ENCODE data around the gene NPAS3. TPM values are rescaled to one million over a fixed set of nuclear protein-coding genes. Genes with fewer than 3 reads are reported as not detected.

NPAS3 gene
- total RNA-seq, 2 experiments from 2014 or later: not detected

DNA sequence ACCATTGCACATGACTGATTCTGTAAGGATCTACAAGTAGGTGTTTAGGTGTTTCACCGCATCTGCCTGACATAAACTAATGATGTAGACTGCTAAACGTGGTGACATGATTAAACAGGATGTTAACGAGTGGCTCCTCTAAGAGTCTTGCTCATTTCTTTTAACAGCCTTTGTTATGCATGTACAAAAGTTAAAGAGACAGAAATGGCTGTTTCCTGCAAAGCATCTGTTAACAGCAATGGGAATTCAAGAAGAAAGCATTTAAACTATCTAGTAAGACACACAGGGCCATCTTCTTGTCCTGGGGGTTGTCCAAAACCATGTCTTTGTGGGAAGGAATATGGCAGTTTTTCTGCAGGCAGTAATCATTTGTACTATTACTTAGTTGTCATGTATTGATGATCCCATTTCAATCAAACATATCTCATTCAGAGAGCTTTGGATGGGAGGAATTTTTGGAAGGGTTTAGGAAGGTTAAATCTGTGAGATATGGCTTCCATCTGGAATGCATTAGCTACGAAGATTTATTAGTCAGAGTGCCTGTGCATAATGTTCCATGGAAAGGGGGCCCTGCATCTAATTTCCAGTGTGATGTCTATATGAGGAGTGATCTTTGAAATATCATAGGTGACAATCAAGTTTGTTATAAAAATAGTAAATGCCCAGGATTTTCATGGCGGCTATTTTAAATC lies 517.1 kb downstream of the NPAS3 start:
- CTCF ChIA-PET: no interaction called here
- DNase-seq: no peak
- Mint-ChIP-seq H3K4me3 (no peak overlapping the region), H3K27ac (no peak overlapping the region), H3K36me3 (ENCODE audit: low read depth) (no peaks in the 10 kb centered on the region), H3K4me1 (ENCODE audit: low read depth) (peaks cover 2% of the 10 kb centered on the region), H3K27me3 (ENCODE audit: low read depth) (no peaks in the 10 kb centered on the region), H3K9me3 (ENCODE audit: insufficient read depth) (no peaks in the 10 kb centered on the region)
- ATAC-seq: no peak
- POLR2A ChIA-PET: no interaction called here

- no peak overlapping the region for H3K27ac Mint-ChIP-seq
- ChIA-PET POLR2A (no interaction called here), CTCF (no interaction called here)
- H3K9me3 Mint-ChIP-seq (ENCODE audit: insufficient read depth): no peaks in the 10 kb centered on the region
- no peak for ATAC-seq
- H3K36me3 Mint-ChIP-seq (ENCODE audit: low read depth): no peaks in the 10 kb centered on the region
- peaks cover 2% of the 10 kb centered on the region for H3K4me1 Mint-ChIP-seq (ENCODE audit: low read depth)
- no peaks in the 10 kb centered on the region for H3K27me3 Mint-ChIP-seq (ENCODE audit: low read depth)
- no peak overlapping the region for H3K4me3 Mint-ChIP-seq
- no peak for DNase-seq
Measured at GRCh38 chr14:33457021-33457420, 518.3 kb downstream of the NPAS3 start.

GRCh38 chr14:33457617-33458016 lies 518.9 kb downstream of the NPAS3 start:
- POLR2A ChIA-PET: no interaction called here
- no peaks in the 10 kb centered on the region for H3K36me3 Mint-ChIP-seq (ENCODE audit: low read depth)
- ATAC-seq: no peak

GRCh38 chr14:33460164-33460563 lies 521.5 kb downstream of the NPAS3 start:
- Mint-ChIP-seq H3K9me3 (ENCODE audit: insufficient read depth) (no peaks in the 10 kb centered on the region), H3K4me3 (no peak overlapping the region), H3K4me1 (ENCODE audit: low read depth) (no peaks in the 10 kb centered on the region), H3K27me3 (ENCODE audit: low read depth) (no peaks in the 10 kb centered on the region), H3K36me3 (ENCODE audit: low read depth) (no peaks in the 10 kb centered on the region), H3K27ac (no peak overlapping the region)
- POLR2A ChIA-PET: no interaction called here
- ATAC-seq: no peak
- CTCF ChIA-PET: no interaction called here
- DNase-seq: no peak

More at GRCh38 chr14:33457617-33458016, 518.9 kb downstream of the NPAS3 start:
- no peak overlapping the region for H3K4me3 Mint-ChIP-seq
- H3K4me1 Mint-ChIP-seq (ENCODE audit: low read depth): peaks cover 2% of the 10 kb centered on the region
- CTCF ChIA-PET: no interaction called here
- H3K27me3 Mint-ChIP-seq (ENCODE audit: low read depth): no peaks in the 10 kb centered on the region
- no peak overlapping the region for H3K27ac Mint-ChIP-seq
- no peak for DNase-seq
- no peaks in the 10 kb centered on the region for H3K9me3 Mint-ChIP-seq (ENCODE audit: insufficient read depth)

GRCh38 chr14:33461036-33461435 lies 522.4 kb downstream of the NPAS3 start:
- Mint-ChIP-seq H3K4me1 (ENCODE audit: low read depth) (no peaks in the 10 kb centered on the region), H3K9me3 (ENCODE audit: insufficient read depth) (no peaks in the 10 kb centered on the region), H3K27me3 (ENCODE audit: low read depth) (no peaks in the 10 kb centered on the region), H3K27ac (no peak overlapping the region), H3K36me3 (ENCODE audit: low read depth) (no peaks in the 10 kb centered on the region), H3K4me3 (no peak overlapping the region)
- CTCF ChIA-PET: no interaction called here
- POLR2A ChIA-PET: no interaction called here
- no peak for DNase-seq
- no peak for ATAC-seq

- ATAC-seq (no peak), DNase-seq (no peak)
- Mint-ChIP-seq H3K36me3 (ENCODE audit: low read depth) (no peaks in the 10 kb centered on the region), H3K27ac (no peak overlapping the region), H3K4me1 (ENCODE audit: low read depth) (no peaks in the 10 kb centered on the region), H3K4me3 (no peak overlapping the region), H3K9me3 (ENCODE audit: insufficient read depth) (no peaks in the 10 kb centered on the region), H3K27me3 (ENCODE audit: low read depth) (no peaks in the 10 kb centered on the region)
- ChIA-PET CTCF (interaction anchor here (1.1 kb wide), 1 partner anchor 329 kb away, joined by 3 read pairs; no protein-coding TSS in a partner anchor), POLR2A (no interaction called here)
Measured at GRCh38 chr14:33463731-33464130, 525.1 kb downstream of the NPAS3 start.

- H3K36me3 Mint-ChIP-seq (ENCODE audit: low read depth): no peaks in the 10 kb centered on the region
- no peaks in the 10 kb centered on the region for H3K9me3 Mint-ChIP-seq (ENCODE audit: insufficient read depth)
- CTCF ChIA-PET: interaction anchor here (1.1 kb wide), 1 partner anchor 328 kb away, joined by 3 read pairs; no protein-coding TSS in a partner anchor
- ATAC-seq (no peak), DNase-seq (no peak)
- no peak overlapping the region for H3K4me3 Mint-ChIP-seq
- H3K27ac Mint-ChIP-seq: no peak overlapping the region
- no peaks in the 10 kb centered on the region for H3K27me3 Mint-ChIP-seq (ENCODE audit: low read depth)
- H3K4me1 Mint-ChIP-seq (ENCODE audit: low read depth): no peaks in the 10 kb centered on the region
- POLR2A ChIA-PET: no interaction called here
Measured at GRCh38 chr14:33464254-33464962, 525.7 kb downstream of the NPAS3 start.

- CTCF ChIA-PET: no interaction called here
- POLR2A ChIA-PET: no interaction called here
- H3K4me3 Mint-ChIP-seq: no peak overlapping the region
- no peak for DNase-seq
- H3K27me3 Mint-ChIP-seq (ENCODE audit: low read depth): no peaks in the 10 kb centered on the region
- H3K36me3 Mint-ChIP-seq (ENCODE audit: low read depth): no peaks in the 10 kb centered on the region
- no peak for ATAC-seq
- H3K9me3 Mint-ChIP-seq (ENCODE audit: insufficient read depth): no peaks in the 10 kb centered on the region
- no peak overlapping the region for H3K27ac Mint-ChIP-seq
- H3K4me1 Mint-ChIP-seq (ENCODE audit: low read depth): no peaks in the 10 kb centered on the region
Measured at GRCh38 chr14:33465846-33466700, 527.4 kb downstream of the NPAS3 start.

- ChIA-PET POLR2A (no interaction called here), CTCF (no interaction called here)
- H3K4me1 Mint-ChIP-seq (ENCODE audit: low read depth): no peaks in the 10 kb centered on the region
- H3K27me3 Mint-ChIP-seq (ENCODE audit: low read depth): no peaks in the 10 kb centered on the region
- H3K9me3 Mint-ChIP-seq (ENCODE audit: insufficient read depth): no peaks in the 10 kb centered on the region
- no peaks in the 10 kb centered on the region for H3K36me3 Mint-ChIP-seq (ENCODE audit: low read depth)
- H3K4me3 Mint-ChIP-seq: no peak overlapping the region
- DNase-seq (no peak), ATAC-seq (no peak)
- no peak overlapping the region for H3K27ac Mint-ChIP-seq
Measured at GRCh38 chr14:33467971-33468370, 529.3 kb downstream of the NPAS3 start.

DNA sequence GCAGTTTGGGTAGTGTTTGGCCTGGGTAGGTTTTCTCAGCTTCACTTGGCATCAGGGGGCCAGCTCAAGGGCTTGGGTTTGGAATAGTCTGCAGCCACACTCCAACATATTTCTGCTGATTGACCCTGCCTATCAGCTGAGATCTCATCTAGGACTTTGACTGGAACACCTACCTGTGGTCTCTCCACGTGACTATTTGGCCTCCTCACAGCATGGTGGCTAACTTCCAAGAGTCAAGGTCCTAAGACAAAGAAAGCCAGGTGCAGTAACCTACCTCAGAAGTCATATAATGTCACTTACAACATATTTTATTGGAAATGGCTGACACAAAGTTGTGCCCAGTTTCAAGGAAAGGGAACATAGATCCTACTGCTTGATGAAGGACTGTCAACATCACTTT lies 531.2 kb downstream of the NPAS3 start:
- H3K27ac Mint-ChIP-seq: no peak overlapping the region
- ChIA-PET POLR2A (no interaction called here), CTCF (no interaction called here)
- ATAC-seq: no peak
- H3K9me3 Mint-ChIP-seq (ENCODE audit: insufficient read depth): no peaks in the 10 kb centered on the region
- H3K27me3 Mint-ChIP-seq (ENCODE audit: low read depth): peaks cover 2% of the 10 kb centered on the region
- no peaks in the 10 kb centered on the region for H3K4me1 Mint-ChIP-seq (ENCODE audit: low read depth)
- DNase-seq: no peak
- H3K36me3 Mint-ChIP-seq (ENCODE audit: low read depth): no peaks in the 10 kb centered on the region
- H3K4me3 Mint-ChIP-seq: no peak overlapping the region

DNA sequence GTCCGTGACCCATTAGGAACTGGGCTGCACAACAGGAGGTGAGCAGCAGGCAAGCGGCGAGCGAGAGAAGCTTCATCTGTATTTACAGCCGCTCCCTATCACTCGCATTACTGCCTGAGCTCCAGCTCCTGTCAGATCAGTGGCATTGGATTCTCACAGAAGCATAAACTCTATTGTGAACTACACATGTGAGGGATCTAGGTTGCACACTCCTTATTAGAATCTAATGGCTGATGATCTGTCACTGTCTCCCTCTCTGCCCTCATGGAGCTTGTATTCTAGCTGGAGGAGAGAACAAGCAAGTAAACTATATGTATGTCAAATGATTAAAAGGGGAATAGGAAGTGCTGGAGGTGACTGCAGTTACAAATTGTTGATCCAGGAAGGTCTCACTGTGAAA lies 533.1 kb downstream of the NPAS3 start:
- Mint-ChIP-seq H3K4me1 (ENCODE audit: low read depth) (no peaks in the 10 kb centered on the region), H3K4me3 (no peak overlapping the region), H3K9me3 (ENCODE audit: insufficient read depth) (no peaks in the 10 kb centered on the region), H3K27ac (no peak overlapping the region), H3K27me3 (ENCODE audit: low read depth) (peaks cover 2% of the 10 kb centered on the region), H3K36me3 (ENCODE audit: low read depth) (no peaks in the 10 kb centered on the region)
- no peak for DNase-seq
- ChIA-PET POLR2A (no interaction called here), CTCF (interaction anchor here (0.9 kb wide), 1 partner anchor 9 kb away, joined by 3 read pairs; no protein-coding TSS in a partner anchor)
- ATAC-seq: no peak

GRCh38 chr14:33475623-33476022 lies 536.9 kb downstream of the NPAS3 start:
- H3K9me3 Mint-ChIP-seq (ENCODE audit: insufficient read depth): no peaks in the 10 kb centered on the region
- H3K4me1 Mint-ChIP-seq (ENCODE audit: low read depth): no peaks in the 10 kb centered on the region
- no peak overlapping the region for H3K27ac Mint-ChIP-seq
- no peaks in the 10 kb centered on the region for H3K36me3 Mint-ChIP-seq (ENCODE audit: low read depth)
- no peak overlapping the region for H3K4me3 Mint-ChIP-seq
- H3K27me3 Mint-ChIP-seq (ENCODE audit: low read depth): peaks cover 4% of the 10 kb centered on the region
- ChIA-PET CTCF (interaction anchor here (0.9 to 2.5 kb wide), 2 partner anchors 13 to 317 kb away, joined by 3 to 11 read pairs; no protein-coding TSS in a partner anchor), POLR2A (no interaction called here)
- DNase-seq (peak; percentile 22), ATAC-seq (no peak)

All from activated CD8-positive, alpha-beta T cell treated with anti-CD3 and anti-CD28 coated beads, Interleukin-2, amount 10 ng/mL, durations not matched to agents 7 days and 5 days (primary cell).